HG03175 (cell line): Measurements from ENCODE around the gene CD7.
"Not testable (repeated sequence)": the region's sequence is repeated elsewhere in the genome, so short reads cannot be mapped to it uniquely, and the experiment has no call there.

Source experiments
- ATAC-seq: cut with Tn5 transposase; IDR thresholded peaks from one replicate; pipeline ENCODE4 v1.9.1; 2021; ENCODE audit warnings: mild to moderate bottlenecking, moderate library complexity; ENCODE audit not compliant: unreplicated experiment

Gene CD7

DNA sequence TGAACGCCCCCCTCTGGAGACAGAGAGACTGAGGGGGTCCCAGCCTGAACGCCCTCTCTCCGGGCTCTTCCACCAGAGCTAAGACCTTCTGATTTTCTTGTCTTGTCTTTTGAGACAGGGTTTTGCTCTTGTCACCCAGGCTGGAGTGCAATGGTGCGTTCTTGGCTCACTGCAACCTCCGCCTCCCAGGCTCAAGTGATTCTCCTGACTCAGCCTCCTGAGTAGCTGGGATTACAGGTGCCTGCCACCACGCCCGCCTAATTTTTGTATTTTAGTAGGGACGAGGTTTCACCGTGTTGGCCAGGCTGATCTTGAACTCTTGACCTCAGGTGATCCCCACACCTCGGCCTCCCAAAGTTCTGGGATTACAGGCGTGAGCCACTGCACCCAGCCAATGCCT lies 30.6 kb upstream of the CD7 start:
- ATAC-seq: not testable (repeated sequence)

DNA sequence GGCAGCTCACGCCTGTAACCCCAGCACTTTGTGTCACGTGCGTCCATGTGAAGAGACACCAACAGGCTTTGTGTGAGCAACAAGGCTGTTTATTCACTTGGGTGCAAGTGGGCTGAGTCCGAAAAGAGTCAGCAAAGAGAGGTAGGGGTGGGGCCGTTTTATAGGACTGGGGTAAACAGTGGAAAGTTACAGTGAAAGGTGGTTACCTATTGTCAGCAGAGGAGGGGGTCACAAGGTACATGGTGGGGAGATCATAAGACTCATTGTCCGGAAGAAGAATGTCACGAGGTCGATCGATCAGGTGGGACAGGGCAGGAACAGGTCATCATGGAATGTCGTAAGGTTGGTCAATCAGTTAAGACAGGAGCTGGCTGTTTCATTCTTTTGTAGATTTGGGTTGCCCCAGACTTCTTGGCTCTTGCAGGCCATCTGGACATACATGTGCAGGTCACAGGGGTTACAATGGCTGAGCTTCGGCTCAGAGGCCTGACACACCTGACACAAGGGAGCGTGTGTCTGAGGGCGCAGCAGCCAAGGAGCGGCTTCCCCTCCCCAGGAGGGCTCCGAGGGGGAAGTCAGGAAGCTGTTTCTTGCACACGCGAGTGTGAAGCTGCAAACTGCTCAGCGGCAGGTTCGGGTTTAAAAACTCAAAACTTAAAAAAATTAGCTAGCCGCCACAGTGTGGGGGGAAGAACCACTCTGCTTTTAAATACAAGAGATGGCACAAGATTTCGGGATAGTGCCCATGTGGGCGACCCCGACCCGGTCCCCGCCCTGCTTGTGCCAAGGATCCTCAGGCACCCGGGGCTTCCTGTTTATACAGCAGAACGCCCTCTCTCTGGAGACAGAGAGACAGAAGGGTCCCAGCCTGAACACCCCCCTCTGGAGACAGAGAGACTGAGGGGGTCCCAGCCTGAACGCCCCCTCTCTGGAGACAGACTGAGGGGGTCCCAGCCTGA lies 29.2 kb upstream of the CD7 start:
- no peak for ATAC-seq

DNA sequence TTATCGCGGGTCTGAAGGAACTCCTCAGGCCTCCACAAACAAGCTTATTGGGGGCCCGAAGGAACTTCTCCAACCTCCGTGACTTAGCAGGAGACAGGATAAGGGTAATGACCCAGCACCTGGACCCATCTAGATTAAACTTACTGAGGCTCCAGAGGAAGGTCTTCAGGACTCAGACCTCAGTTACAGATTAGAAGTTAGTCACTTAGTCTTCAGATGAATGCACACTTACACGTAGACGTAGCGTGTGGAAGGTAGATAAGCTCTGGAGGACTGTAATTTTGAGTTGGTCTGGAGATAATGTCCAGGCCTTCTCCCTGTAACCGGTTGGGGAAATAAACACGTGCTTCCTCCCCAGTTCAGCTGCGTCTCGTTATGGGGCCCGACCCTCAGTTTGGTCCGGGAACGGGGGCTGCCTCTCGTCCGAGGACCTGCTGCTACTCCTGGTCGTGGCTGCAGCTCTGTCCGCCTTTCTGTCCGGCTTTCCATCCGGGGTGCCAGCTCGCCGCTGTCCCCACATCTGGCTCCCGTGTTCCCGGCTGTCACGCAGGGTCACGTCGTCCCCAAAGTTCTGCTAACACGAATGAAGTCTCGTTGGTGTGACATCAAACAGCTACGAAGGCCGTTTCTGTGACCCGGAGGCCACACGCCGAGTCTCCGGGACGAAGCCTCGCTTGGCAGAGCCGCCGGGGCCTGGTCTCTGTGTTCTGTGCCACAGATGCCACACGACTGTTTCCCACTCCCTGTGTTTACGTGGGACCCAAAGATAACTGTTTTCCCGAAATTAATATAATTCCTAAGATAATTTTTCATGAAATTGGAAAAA lies 28.0 kb upstream of the CD7 start:
- no peak for ATAC-seq

DNA sequence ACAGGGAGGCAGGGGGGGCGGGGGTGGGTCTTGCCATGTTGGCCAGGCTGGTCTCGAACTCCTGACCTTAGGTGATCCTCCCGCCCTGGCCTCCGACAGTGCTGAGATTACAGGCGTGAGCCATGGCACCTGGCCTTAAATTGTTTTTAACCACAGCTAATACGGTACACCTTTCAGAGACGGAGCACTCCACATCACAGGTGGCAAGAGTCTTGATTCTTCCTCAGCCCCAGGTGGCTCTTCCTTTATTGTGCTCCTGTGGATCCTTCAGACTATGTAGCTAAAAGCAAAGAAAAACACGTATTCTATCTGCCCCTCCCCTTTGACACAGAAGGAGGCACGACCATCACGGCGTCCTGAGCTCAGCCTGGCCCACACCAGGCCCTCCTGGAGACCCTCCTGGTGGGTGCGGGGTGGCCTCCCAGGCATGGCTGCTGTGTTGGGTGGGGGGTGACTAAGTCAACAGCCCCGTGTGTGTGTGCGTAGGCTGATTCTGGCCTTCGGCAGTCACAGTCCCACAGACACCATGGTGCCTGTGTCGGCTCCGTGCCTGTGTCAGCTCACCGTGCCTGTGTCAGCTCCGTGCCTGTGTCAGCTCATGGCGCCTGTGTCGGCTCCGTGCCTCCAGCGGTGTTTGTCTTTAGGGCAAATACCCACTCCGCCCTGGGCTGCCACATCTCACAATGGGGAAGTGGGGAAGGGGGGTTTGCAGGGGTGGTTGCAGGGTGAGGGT lies 26.9 kb upstream of the CD7 start:
- ATAC-seq: no peak

DNA sequence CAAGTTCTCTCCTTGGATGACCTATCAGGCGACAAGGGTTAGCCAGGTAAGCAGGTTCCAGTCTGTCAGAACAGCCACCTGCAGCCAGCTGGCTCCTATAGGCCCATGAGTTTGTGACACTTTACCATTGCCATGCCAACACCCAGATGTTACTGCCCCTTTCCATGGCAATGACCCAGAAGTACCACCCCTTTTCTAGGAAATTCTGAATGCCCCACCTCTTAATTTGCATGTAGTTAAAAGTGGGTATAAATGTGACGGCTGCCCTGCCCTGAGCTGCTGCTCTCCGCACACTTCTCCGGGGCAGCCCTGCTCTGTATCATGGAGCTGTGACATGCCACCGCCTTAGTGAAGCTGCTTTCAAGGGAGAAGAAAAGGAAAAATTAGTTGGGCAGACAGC lies 26.2 kb upstream of the CD7 start:
- no peak for ATAC-seq

DNA sequence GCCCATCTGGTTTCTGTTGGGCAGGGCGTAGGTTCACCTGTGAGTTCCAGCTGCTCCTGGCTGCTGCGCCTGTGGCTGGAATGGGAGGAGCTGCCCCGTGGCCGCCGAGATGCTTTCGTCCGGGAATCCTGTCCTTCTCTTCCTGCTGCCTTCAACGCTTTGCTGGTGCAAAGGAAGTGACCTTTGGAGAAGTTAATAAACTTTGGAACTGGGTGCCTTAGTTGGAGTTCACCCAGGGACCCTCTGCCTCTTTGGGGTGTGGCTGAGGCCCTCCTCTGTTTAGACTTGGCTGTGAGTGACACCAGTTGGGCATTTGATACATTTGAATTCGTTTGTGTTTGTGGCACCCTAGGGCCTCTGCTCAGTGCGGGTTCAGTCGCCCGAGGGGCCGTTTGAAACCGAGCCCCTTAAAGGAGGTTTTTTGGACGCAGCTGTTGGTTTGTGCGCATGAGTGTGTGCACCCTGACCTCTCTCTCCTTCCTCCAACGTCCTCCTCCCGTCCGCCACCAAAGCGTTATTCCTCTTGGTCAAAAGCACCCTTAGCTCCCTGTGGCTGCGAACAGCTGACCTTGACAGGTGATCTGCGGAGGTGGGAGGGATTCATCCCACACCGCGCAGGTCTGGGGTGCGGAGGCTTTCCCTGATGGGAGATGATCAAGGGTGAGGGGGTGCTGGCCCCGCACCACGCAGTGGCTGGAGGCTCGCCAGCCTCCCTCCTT lies 25.1 kb upstream of the CD7 start:
- no peak for ATAC-seq

DNA sequence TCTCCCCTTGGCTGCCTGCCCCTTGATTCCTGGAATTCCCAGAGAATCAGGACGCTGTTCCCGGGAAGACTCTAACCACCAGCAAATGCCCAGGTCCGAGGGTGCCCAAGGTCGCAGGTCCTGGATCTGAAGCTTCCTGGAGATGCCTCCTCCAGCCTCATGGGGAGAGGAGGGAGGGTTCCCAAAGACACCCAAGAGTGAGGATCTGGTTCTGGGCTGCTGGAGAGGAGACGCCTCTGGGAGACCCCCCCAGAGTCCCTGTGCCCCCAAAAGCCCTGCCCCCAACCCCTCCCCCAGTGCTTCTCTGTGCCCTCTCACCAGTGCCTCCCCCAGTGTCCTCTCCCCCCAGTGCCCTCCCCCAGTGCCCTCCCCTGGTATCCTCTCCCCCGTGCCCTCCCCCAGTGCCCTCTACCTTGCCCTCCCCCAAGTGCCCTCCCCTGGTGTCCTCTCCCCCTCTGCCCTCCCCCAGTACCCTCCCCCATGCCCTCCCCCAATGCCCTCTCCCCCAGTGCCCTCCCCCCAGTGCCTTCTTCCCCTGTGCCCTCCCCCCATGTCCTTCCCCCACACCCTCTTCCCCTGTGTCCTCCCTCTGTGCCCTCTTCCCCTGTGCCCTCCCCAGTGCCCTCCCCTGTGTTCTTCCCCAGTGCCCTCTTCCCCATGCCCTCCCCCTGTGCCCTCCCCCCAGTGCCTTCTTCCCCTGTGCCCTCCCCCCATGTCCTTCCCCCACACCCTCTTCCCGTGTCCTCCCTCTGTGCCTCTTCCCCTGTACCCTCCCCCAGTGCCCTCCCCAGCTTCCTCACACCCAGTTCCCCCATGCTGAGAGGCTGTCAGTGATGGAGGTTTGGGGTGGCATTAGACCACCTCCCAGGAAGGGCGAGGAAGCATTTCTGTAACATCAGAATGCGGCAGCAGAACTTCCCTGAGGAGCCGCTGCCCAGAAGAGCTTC lies 22.5 kb upstream of the CD7 start:
- no peak for ATAC-seq

DNA sequence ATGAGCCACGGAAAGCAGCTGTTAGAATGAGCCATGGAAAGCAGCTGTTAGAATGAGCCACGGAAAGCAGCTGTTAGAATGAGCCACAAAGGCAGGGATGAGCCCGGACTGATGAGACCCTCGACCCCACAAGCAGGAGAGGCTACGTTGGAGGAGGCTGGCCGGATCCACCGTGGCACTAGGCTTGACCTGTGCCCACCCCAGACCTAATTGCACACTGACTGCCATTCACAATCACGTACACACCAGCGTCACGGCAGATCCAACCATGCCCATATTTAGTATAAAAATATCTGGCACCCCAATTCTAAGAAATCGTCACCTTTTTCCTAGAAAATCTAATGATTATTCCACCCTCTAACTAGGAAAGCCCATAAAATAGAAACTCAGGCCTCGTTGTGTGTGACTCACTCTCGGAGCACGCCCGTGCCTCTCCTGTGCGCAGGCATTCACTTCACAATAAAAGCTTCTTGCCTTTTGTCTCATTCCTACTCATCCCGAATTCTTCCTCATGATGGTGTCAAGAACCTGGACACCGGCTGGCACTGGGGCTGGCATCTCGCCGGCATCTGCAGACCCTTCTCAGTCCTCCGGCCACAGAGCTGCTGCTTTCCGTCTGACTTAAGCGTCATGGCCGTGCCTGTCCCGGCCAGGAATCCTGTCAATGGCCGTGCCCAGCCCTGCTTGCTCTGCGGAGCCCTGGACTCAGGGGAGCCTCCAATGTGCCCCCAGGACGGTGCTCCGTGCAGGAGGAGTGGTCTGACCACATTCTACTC lies 21.6 kb upstream of the CD7 start:
- ATAC-seq: no peak

DNA sequence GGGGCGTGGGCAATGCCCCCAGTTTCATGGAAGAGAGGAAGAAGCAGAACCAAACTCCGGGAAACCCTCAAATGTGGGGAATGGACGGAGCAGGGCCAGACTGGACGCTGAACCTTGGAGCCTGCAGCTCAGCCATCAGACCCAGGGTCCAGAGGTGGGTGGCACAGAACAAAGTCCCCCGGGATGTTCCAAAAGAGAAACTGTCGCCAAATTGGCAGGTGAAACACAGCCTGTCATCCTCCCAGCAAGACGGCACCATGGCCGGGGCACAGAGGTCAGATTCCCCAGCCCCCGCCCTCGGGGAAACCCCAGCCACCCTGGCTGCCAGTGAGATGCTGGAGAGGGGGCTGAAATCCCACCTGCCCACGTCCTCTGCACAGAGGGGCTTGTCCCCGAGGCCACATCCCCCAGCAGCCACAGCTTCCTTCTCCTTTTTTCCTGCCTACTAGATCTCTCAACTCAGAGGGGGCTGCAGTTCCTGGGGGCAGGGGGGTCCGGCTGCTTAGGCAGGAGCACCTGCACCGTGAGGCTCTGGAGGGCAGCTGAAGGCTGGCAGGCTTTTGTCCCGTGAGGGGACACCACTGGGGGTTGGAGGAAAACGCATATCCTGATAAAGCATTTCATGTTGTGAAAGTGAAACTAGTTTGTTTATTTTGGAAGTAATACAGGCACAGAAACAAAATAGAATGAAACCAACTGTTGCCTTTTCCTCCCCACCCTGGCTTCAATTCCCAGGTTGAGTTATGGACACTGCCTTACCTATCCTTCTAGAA lies 17.4 kb upstream of the CD7 start:
- no peak for ATAC-seq

DNA sequence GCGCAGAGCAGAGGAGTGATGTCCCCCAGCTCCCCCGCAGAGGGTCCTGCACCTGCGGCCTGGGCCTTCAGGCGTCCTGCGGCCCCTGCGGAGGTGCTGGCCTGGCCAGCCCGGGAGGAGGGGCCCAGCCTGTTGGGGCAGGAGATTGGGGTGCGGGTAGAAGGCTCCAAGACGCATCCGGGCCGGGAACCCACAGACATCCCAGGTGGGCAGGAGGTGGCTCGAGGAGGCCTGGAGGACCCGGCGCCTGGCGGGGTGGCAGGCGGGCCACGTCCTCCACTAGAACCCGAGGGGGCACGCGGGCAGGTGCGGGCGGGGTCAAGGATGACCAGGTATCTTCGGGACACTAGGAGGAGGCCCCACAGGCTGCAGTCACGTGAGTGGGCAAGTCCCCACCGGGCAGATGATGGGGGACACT lies 16.8 kb upstream of the CD7 start:
- ATAC-seq: no peak

DNA sequence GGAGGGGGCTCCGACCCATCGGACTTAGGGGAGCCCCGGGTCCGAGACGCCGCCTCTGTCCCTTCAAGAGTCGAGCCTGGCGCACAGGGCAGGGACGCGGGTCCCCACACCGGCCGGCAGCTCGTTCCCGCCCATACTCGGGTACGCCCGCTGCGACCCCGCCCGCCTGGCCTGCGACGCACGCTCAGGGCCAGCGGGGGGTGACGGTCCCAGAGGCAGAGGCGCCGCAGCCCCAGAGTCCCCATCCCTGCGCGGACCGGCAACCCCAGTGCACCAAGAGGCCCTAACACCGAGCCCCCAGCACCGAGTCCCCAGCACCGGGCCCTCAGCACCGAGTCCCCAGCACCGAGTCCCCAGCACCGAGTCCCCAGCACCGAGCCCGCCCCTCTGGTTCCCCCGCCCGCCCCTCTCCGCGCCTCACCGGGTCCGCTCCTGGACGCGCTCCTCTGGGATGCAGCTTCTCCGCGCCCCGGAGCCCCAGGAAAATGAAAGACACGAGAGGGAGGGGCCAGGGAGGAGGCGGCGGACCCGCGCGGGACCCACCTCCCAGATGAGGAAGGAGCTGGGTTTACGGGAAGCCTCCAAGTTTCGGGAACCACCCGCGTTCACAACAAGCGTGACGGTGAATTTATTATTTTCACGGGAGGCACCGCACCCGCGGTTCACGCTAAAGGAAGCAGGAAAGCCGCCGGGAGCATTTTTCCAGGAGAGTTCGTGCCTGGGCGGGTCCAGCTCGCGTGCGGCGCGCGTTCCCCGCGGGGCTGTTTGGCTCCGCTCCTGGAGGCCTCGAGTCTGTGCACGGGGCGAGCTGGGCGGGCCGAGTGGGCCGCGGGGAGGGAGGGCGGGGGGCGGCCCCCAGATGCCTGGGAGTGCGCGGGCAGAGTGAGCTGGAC lies 16.1 kb upstream of the CD7 start, which contains the start of gene SECTM1:
Gene SECTM1, minus strand, starts transcription at position 488 of the 893 bp plus-strand sequence. CDS start 6,526 bp downstream, outside the sequence.
- ATAC-seq: no peak

DNA sequence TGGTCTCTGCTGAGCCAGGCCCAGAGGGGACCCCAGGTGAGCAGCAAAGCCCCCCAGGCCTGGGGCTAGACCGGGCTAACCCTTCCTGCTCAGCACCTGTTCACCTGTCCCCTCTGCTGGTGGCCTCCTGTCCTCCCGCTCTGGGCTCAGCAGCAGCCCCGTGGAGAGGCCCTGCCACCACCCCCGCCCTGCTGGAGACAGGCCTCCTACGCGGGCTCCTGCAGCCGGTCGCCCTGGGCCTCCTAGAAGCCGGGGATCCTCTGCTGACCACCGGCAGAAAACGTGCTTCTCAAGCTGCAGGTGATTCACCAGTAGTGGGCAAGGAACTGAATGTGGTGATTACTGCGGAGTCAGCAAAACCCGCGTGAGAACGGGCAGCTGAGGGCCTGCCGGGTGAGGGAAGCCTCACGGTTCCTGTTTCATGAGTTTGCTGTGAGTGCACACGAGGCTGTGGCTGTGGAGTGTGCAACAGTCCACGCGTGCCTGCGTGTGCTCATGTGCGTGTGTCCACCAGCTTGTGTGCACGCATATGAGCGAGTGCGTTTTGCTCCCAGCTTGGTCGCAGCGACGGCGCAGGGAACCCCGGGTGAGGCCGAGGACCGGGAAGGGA lies 15.4 kb upstream of the CD7 start:
- no peak for ATAC-seq

DNA sequence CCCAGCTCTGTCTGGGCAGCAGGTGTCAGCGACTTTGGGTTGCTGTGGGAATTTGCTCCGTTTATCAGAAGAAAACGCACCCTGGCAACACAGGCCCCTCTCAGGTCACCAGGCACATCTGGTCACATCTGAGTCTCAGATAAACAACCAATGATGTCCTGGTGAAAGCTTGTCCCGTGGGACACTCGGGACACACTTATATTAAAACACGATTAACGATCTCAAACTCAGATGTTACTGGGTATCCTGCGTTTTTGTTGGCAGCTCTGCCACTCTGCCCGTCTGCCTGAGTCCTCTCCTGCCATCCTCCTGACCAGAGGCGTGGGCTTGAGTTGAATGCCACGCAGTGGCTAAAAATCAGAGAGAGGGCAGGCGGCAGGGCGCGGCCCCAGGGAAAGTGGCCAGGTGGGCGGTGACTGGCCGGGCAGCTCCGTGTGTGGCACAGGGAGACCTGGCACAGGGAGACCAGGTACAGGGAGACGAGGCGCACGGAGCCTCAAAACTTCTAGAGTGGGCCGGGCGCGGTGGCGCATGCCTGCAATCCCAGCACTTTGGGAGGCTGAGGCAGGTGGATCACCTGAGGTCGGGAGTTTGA lies 14.0 kb upstream of the CD7 start:
- ATAC-seq: no peak

DNA sequence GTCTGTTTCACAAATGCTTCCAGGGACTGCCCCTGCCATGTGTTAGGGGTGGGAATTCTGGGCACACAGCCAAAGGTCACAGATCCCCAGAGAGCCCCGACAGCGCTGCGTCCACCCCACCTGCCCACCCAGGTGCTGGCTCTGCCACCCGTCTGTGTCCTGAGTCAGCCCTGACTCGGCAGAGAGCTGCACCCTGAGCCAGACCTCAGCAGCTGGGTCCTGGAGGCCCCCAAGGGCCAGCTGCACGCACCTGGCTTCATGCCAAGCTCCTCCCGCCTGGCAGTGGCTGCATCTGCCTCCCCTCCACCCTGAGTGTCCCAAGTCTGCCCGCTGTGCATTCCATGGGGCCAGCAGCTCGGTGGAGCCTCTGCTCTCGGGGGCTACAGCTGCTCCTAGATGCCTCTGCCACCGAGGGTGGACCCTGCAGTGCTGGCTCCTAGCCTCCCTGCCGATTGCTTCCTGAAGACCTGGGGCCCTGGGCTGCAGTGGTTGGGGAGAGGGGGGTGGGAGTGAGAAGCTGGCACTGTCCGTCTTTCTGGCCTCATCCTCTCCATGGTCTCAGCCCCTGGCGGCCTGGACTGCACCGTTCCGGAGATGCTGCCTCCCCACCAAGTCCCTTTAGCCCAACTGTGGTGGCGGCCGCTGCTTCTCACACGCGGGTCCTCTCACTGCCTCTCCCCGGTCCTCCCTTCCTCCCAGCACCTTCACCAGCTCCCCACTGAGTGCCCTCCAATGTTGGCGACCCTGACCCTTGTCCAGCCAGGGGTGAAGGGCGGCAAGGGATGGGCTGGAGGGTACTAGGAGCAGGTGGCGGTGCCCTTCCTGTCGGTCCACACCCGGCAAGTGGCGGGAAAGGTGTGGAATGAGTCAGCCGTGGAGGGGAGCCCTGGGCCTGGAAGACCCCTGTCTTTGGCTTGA lies 13.2 kb upstream of the CD7 start:
- no peak for ATAC-seq
